HG03095 (cell line): ENCODE measurements around the gene ENDOD1.
A peak's percentile ranks its signal among the peaks of the same experiment; 100 is the strongest.

Experiments
- ATAC-seq: cut with Tn5 transposase; IDR thresholded peaks from one replicate; pipeline ENCODE4 v1.9.1; 2021; ENCODE audit warnings: moderate library complexity; ENCODE audit not compliant: unreplicated experiment

The ENDOD1 gene

DNA sequence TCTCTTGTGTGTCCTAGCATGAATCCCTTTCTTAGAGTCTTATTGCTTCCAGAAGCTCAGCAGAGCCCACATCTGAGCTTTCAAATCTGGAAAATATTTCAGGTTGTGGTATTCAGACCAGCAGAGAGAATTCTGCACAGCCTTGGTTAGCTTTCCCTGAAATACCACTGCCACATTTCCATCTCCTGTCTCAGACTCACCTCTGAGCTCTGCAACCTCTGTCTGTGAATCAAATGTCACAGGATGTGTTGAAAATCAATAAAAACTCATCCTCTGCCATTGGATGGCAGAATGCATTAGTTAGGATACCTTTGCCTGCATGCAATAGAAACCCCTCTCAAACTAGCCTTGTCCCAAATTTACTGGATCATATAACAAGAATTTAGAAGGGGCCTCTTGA is 47.7 kb downstream of the ENDOD1 start:
- ATAC-seq: no peak

DNA sequence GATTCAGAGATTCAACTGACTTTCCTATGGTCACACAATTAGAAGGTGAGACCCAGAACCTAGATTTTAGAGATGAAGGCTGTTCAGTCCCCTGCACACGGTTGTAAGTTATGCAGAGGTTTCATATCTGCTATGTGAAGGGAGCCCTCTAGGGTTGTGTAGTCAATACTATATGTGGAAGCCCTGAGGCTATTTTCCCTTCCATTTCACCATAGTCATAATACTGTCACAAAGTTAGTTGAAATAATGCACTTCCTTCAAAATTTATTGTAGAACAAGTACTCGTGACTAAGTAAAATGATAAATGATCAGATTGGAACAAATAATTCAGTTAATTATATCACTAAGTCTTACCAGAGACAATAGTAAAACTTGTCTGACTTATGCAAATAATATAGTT is 48.8 kb downstream of the ENDOD1 start:
- ATAC-seq: peak; percentile 89

DNA sequence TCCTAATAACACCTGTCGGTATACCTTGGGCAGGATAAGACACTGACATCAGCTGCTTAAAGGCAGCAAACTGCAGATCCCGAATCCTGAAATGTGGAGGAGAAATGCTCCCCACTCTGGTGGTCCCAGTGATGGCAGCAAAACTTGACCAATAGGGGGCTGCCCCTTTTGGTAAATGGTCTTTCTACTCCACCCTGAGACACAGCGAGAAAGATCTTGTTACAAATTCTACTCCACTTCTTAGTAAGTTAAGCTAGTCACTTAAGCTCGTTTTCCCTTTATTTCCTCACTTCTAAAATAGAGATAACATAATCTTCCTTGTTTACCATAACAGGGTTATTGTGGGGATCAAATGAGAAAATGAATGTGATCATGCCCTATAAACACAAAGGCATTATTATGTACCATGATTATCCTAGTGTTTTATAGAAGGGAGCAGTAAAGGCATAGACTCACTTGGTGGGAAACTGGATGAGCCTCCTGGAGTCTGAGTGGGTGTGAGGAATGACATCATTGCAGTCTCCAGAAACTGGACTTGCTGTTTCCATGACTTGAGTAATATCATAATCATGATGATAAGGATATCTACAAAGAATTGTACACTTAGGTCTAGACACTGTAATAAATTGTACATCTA is 50.9 kb downstream of the ENDOD1 start:
- no peak for ATAC-seq

DNA sequence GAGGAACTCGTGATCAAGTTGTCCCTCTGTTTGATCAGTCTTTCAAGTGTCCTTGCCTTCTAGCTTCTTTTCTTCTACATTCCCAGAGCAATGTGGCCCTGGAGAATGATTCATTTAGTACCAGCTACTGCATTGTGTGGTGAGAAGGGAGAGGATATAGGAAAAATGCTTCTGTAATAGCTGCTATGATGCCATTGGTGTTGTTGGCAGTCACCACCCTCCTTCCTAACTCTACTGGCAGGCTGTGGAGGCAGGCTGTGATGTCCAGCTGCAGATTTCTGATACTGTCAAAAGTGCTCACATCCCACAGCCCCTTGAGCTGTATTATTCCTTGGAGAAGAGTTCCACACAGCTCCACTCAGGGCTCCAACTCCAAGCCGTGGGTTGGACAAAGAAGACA is 52.8 kb downstream of the ENDOD1 start:
- ATAC-seq: no peak

DNA sequence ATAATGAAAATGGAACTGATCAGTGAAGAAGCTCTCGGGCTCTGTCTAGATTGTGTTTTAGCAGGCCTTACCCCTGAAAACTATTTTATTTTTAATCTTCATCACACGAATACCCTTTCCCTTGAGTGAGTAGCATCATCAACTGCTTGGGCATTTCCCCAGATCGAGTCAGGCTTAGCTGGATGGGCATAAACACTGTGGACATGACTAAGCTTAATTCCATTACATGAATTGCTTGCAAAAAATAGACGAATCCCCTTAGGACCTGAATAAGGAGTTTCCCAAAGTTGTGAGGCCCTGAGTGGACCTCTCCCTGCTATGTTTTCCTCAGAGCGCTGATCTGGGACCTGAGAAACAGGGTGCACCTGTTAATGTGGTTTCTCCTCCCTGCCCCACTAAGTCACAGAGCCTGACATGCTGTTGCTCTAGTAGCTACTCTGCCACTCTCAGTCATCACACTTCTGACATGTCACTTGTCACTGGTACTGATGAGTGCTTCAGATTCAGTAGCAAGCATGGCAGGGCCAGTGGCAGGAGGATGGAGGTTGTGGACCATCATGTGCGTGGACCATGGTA is 53.5 kb downstream of the ENDOD1 start:
- ATAC-seq: no peak

DNA sequence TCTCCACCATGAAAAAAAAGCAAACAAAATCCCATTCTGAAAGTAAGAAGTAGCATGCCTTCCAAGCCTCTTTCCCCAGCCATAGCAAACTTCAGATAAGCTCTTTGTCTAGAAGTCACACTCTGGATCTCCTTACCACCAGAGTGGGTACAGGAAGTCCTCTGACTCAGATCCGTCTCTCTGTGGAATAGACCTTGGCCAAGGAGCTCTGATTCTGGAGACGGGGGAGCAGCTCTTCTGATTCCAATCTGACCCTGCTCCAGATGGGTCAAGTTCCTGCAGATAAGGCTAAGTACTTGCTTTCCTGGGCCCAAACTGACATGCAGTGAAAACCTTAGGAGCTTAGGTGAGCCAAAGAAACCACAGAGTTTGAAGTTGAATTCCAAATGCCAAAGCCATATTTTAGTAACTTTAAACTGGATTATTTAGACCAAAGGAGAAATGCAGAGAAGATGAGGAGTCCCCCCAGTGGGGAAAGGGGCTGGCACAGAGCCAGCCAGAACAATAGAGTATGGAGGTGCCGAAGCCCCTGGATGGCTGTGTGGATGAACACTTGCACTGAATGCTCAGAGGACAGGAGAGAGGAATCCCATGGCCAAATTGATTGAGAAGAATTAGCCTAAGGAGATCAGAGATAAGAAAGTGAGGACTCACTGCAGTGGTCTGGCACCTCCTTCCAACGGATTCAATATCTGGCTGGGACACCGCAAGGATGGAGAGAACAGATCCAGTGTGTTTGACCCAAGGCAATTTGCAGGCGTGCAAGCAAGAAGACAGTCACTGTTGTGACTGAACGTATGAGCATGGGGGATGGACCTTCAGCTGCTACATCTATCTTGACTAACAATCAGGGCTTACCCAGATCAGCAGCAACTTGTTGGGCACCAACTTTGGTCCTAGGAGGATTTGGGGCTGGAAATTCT is 54.9 kb downstream of the ENDOD1 start:
- no peak for ATAC-seq

DNA sequence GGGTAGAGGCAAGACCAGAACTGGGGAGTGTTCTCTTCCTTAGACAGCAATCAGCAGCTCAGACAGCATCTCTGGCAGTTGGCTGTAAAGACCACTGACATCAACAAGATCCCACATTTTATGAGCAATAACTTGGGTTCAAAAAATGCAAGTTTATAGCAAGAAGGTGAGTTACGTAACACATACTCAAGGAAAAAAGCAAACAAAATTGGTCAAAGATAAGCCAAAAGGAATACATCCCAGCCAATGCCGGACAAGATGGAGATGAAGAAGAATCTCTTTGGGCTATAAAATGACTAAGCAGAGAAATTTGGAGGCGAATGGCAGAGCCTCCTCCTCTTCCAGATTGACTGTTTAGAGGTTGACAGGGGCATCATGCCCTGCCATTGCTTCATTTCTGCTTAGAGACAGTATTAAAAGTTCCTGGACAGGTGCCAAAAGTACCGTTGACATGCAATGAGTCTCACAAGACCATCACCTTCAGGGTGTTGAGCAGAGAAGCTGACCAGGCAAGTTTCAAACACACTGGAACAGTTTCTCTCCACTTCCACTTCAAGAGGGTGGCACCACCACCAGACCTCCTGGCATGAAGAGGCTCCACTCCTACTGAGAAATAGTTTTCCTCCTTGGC is 55.9 kb downstream of the ENDOD1 start:
- ATAC-seq: no peak

DNA sequence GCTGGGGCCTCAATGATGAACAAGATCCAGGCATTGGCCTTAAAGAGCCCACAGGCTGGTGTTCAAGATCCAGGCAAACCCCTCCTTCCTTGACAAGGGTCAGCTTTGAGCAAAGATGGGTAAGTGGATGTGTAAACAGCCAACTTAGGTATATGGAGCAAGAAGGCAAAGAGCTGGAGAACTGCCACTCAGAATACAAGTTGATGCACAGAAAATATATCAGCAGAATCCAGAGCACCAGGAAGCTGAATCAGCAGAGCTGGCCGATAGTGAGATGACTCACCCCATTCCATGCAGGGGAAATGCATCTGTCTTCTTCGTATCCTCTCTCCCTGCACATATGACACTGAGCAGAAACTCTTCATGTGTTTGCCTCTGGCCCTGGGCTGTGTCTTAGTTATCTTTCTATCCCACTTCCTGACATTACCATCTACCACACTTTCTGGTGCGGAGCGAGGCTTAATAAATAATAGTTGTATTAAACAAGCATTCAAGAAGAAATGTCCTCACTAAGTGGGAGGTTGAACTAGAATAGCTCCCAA is 57.8 kb downstream of the ENDOD1 start:
- no peak for ATAC-seq

DNA sequence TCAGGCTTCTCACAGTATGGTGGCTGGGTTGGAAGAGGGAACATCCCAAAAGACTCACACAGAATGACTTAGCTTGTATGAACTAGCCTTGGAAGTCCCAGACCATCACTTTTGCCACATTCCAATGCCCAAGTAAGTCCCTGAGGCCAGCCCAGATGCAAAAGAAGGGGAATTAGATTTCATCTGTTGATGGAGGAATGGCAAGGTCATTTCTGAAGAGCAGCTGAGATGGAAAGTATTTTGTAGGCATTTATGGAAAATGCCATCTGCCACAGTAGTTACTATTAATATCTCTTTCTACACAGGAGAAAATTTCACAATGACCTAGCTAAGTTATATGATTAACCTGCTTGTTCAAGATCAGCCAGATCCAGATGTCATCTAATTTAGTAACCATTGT is 58.8 kb downstream of the ENDOD1 start:
- ATAC-seq: no peak

DNA sequence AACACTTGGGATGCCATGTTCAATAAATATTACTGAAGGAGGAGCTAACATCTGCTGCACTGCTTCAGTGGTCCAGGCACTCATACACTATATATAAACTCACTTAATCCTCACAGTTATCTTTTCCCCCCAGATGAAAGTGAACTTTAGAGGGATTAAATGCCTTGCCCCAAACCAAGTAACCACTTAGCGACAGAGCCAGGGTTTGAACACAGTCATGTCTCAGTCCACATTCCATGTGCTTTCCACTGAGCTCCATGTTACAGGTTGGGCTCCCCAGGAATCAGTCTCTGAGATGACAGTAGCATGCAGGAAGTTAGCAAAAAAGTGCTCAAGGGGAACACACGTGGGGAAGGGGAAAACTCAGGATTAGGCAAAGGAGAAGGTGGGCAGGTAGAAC is 59.3 kb downstream of the ENDOD1 start:
- ATAC-seq: no peak

DNA sequence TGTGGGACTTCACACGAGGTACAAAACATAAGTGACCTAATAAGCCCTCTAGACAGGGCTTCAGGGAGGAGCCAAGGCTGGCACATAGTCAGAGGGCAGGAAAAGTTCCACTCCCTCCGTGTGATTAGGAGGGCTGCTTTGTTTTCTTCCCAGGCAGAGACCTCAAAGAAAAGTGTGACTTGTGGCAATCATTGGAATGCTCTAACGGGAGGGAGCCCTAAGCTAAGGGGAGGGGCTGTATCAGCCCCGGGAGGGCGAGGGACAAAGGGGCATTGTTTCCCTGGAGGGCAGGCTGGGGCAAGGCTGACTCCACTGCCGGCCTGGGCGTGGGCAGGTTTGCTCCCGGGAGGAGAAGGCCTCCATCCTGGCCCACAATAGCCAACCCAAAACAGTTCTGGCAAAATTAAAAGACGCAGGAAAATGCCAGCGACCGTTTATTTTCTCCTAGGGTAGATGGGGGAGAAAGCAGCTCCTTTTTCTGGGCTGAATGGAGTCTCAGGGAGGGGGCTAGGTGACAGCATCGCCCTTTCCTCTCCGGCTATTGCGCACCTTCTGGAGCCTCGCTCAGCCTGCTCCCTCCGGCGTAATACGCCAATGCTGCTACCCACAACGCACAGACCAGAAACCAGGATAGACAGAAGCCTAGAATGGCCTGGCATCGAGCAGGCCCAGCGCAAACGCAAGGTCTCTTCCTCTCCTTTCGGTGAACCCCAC is 60.2 kb downstream of the ENDOD1 start:
- ATAC-seq: no peak

DNA sequence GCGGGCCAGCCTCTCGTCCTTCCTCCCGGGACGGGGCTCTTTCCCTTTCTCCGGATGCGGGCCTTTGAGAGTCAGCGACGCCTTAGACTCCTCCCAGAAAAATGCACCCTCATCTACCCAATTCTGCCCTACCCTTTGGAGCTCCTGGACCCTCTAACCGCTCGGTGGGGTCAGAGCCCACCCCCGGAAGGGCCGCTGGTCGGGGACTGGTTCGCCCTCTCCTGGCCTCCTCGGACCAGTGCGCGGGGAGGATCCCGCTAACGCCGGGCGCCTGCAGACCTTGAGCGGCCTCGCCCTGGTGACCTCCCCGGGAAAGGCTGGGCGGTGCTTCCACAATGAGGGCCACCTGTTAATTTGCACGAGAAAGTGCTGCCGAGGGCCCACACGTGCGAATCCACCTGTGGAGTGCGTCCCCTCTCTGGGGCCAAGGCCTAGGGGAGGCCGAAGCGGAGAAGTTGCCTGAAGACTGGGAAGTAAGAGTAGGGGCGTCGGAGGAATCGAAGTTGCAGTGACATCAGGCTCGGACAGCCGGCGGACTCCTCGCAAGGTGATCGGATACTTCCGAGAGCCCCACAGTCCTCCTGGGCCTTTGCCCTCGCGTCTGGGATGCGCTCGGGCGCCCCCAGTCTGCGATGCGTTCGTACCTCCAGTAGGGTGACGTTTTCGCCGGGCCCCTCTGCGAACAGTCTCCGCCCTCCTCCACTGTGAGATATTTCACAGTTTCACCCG is 61.5 kb downstream of the ENDOD1 start:
- ATAC-seq: peak; percentile 82

DNA sequence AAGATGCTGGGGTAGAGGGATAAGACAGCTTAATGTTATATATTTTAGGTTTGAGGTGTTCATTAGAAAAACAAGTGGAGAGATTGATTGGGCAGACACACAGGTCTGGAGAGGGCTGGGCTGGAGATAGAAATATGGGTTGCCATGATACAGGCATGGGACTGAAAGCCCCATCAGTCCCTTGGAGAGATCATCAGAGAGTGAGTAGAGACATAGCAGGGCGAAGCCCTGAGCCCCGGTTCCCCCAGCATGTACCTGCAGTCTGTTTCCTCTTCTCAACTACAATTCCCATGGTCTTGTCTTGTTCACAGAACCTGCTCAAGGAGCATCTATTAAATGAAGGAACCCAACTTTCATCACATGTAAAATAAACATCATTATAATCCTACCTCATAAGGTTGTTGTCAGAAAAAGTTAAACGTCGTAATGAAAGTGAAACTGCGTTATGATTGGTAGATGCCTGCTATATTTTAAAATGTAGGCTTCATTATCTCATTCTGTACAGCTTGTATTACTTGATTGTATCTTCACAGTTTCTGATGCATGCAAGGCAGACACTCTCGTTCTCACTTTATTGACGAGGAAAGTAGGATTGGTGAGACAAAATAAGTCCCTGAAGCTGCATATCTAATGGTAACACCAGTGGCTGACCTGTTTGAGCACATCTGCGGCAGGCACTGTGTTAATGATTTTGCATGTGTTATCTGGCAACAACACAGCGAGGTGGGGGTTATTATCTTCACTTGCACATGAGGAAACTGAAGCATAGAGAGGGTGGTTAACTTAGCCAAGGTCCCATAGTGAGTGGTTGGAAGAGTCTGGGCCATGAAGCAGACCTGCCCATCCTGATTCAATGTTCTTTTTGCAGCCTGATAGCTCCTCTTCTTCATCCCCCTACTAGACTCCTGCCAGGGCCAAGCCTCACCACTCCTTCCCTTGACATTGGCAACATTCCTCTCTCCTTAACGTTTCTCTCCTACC is 63.5 kb downstream of the ENDOD1 start:
- ATAC-seq: no peak

DNA sequence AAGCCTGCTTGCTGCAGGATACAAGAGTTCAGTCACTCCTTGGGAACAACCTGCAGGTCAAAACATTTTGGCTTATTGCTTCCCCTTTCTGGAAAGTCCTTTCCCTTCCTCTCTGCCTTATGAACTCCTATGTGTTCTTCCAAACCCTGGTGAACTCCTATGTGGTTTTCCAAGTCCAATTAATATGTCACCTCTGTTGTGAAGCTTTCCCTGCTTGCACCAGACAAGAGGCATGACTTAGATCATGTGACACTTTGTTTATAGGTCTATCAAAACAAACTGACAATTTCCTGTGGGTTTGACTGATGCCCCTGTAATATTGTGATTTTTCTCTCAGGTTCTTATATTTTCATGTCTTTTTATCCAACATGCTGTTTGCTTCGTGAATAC is 64.2 kb downstream of the ENDOD1 start:
- no peak for ATAC-seq

DNA sequence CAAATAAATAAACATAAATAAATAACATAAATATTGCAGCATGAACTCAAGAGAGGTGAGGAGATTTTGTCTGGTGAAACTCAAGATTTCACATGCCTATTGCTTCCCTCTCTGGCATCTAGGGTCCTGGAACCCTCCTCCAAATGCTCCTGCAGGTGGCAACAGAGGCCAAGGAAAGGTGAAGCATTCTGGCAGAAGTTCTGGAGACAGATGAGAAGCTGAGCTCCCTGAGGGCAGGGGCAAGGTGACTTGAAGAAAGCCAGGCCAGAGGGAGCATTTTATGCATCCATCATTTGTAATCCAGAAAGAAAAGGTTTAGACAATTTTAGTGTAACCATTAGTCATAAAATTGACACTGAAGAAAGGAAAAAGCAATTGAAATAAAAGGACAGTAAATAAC is 64.9 kb downstream of the ENDOD1 start:
- peak; percentile 21 for ATAC-seq

DNA sequence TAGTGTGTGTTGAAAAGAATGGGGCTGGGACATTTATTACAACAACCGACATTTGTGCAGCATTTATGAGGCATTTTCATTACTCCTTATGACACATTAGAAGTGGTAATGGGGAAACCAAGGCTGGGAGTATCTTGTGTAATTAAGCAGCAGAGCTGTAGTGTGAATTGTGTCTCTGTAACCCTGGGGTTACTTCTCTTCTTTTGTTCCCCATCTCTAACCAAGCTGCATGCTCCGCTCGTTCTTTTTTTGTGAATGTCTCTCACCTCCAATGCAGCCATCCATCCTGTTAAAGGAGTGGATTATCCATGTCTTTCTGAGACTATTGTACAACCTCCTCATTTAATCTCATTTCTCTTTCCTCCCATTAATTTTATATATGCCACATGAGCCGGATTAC is 65.7 kb downstream of the ENDOD1 start:
- no peak for ATAC-seq

DNA sequence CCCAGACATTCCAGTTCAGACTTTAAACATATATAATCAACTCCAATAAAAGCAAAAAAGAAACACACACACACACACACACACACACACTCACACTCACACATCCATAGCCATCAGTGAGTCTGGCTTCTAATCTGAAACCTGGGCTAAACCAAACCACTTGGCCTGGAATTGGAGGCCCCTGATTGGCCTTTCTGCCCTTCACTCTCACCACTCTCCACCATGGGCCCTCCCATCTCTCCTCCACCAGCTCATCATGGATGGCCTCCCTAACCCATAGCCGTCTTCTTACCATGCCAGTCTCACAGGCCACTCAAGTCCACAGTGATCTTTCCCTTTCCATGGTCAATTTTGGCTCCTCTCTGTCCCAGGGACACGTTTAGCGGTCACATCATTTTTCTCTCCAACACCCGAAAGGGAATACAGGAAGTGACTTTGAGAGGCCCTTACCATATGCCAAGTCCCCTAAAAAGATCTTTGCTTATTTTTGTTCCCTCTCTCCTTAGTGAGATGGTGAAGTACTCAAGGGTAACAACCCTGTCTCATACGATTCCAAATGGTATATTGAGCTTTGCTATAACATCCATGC is 66.6 kb downstream of the ENDOD1 start:
- no peak for ATAC-seq

DNA sequence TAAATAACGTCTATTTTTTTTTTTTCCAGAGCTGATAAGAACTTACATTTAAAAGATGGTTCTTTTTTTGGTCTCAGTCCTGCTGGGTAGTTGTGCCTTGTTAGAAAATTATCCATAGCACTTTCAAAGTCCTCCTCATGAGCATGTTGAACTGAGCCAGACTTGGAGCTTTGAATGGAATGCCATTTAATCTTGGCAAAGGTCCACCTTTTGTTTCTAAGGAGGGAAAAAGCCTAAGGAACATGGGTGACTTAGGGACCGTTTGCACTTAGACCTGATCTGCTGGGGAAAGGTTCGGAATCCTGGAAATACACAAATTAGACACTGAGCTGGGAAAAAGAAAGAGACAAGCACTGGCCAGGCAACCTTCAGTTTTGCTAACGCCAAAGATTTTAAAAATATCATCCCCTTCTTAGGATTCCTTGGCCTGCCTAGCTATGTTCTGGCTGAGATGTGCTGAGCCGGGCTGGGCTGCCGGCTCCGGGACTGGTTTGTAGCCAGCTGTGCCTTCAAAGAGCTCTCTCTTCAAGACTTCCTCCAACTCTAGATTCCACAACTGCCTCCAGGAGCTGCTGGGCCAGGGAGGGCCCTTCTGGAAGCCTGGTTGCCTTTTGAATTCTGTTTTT is 67.4 kb downstream of the ENDOD1 start:
- ATAC-seq: no peak
